IMR-90 (cell line): ENCODE results near the gene MARCKS. TPM values are rescaled to one million over a fixed set of nuclear protein-coding genes. Genes with fewer than 3 reads are reported as not detected.
A peak's percentile ranks its signal among the peaks of the same experiment; 100 is the strongest.

Experiments used
- ATAC-seq: fragments of 200-7000 bp; cut with Tn5 transposase; 2 replicates; pipeline ENCODE4 v1.9.1; 2020; ENCODE audit warnings: low read depth, mild to moderate bottlenecking, moderate library complexity
- BruUV-seq: library from RNA; stranded (reverse); fragments of 400-500 nt; replicated peaks from 2 replicates; lab custom pipeline; 2021; lab: Mats Ljungman, UMichigan
- CTCF ChIA-PET: fragments of 300-600 bp; formaldehyde crosslinking; extraction: SDS; loops from one replicate; lab custom pipeline; 2021; ENCODE audit warnings: antibody characterized with exemption; lab: Yijun Ruan, JAX
- POLR2A ChIA-PET: fragments of 300-600 bp; sonication (Branson Sonifier 250); formaldehyde crosslinking; loops from one replicate; lab custom pipeline; 2022; ENCODE audit warnings: antibody characterized with exemption; ENCODE audit not compliant: unreplicated experiment; lab: Charles Lee
- DNase-seq: peaks from one replicate; pipeline ENCODE4 v3.0.0; 2013
- H2AFZ ChIP-seq: replicated peaks from 2 replicates; pipeline ENCODE3; 2013; ENCODE audit warnings: low read length, mild to moderate bottlenecking; ENCODE audit not compliant: poor library complexity
- H2AK5ac ChIP-seq: 2 replicates; pipeline ENCODE4 v1.6.1; 2013; ENCODE audit warnings: low read depth, low read length, inconsistent platforms
- H2AK9ac ChIP-seq: replicated peaks from 2 replicates; pipeline ENCODE3; 2013; ENCODE audit warnings: mild to moderate bottlenecking, low read depth, low read length, moderate library complexity; ENCODE audit not compliant: poor library complexity
- H2BK120ac ChIP-seq: 2 replicates; pipeline ENCODE4 v1.6.1; 2013; ENCODE audit warnings: low read depth, low read length, inconsistent platforms
- H2BK15ac ChIP-seq: 3 replicates; pipeline ENCODE4 v1.6.1; 2013; ENCODE audit warnings: low read depth, low read length, inconsistent platforms
- H2BK20ac ChIP-seq: 2 replicates; pipeline ENCODE4 v1.6.1; 2013; ENCODE audit warnings: low read depth, mild to moderate bottlenecking, inconsistent platforms, low read length, moderate library complexity
- H2BK5ac ChIP-seq: 2 replicates; pipeline ENCODE4 v1.6.1; 2013; ENCODE audit warnings: mild to moderate bottlenecking, low read depth, low read length, inconsistent platforms; ENCODE audit not compliant: poor library complexity, severe bottlenecking
- H3K14ac ChIP-seq: replicated peaks from 2 replicates; pipeline ENCODE4 v1.6.1; 2013; ENCODE audit warnings: low read depth, low read length, inconsistent platforms
- H3K18ac ChIP-seq: 2 replicates; pipeline ENCODE4 v1.6.1; 2013; ENCODE audit warnings: low read depth, low read length, control low read depth
- H3K23ac ChIP-seq: 2 replicates; pipeline ENCODE4 v1.6.1; 2013; ENCODE audit warnings: low read depth, low read length, inconsistent platforms
- H3K27ac ChIP-seq: 2 replicates; pipeline ENCODE4 v1.5.1; 2013; ENCODE audit warnings: mild to moderate bottlenecking, control low read depth, low read length; ENCODE audit not compliant: insufficient read depth
- H3K27me3 ChIP-seq: 2 replicates; pipeline ENCODE4 v1.6.1; 2013; ENCODE audit warnings: low read length; ENCODE audit not compliant: control insufficient read depth, insufficient read depth
- H3K36me3 ChIP-seq: 2 replicates; pipeline ENCODE4 v1.6.1; 2013; ENCODE audit warnings: low read length, mixed read lengths; ENCODE audit not compliant: control insufficient read depth, insufficient read depth
- H3K4ac ChIP-seq: 2 replicates; pipeline ENCODE4 v1.6.1; 2013; ENCODE audit warnings: low read depth, low read length, inconsistent platforms
- H3K4me1 ChIP-seq: 2 replicates; pipeline ENCODE4 v1.6.1; 2013; ENCODE audit warnings: low read length, mixed read lengths; ENCODE audit not compliant: control insufficient read depth, insufficient read depth
- H3K4me2 ChIP-seq: 2 replicates; pipeline ENCODE4 v1.6.1; 2013; ENCODE audit warnings: low read depth, mild to moderate bottlenecking, control low read depth, low read length, moderate library complexity
- H3K4me3 ChIP-seq: 2 replicates; pipeline ENCODE4 v1.5.1; 2013; ENCODE audit warnings: low read depth, mild to moderate bottlenecking, control low read depth, low read length, moderate library complexity; ENCODE audit not compliant: insufficient read depth
- H3K56ac ChIP-seq: 2 replicates; pipeline ENCODE4 v1.6.1; 2013; ENCODE audit warnings: low read length, inconsistent platforms; ENCODE audit not compliant: insufficient read depth; ENCODE audit errors: extremely low read depth
- H3K79me1 ChIP-seq, 2 experiments: 2 replicates each; pipeline ENCODE4 v1.6.1; 2013; ENCODE audit warnings: low read length in 2 of 2, inconsistent platforms in 1 of 2, low read depth in 1 of 2
- H3K9ac ChIP-seq: 2 replicates; pipeline ENCODE4 v1.6.1; 2013; ENCODE audit warnings: low read depth, low read length, control low read depth
- H3K9me1 ChIP-seq: 2 replicates; pipeline ENCODE4 v1.6.1; 2013; ENCODE audit warnings: low read length, inconsistent platforms; ENCODE audit not compliant: insufficient read depth
- H3K9me3 ChIP-seq: 2 replicates; pipeline ENCODE4 v1.6.1; 2013; ENCODE audit warnings: low read length; ENCODE audit not compliant: control insufficient read depth, insufficient read depth
- H4K20me1 ChIP-seq: 2 replicates; pipeline ENCODE4 v1.6.1; 2013; ENCODE audit warnings: low read length, inconsistent platforms; ENCODE audit not compliant: insufficient read depth
- H4K5ac ChIP-seq: 2 replicates; pipeline ENCODE4 v1.6.1; 2013; ENCODE audit warnings: mild to moderate bottlenecking, low read depth, low read length, control low read depth
- H4K8ac ChIP-seq, 2 experiments: 2 replicates each; pipeline ENCODE4 v1.6.1; 2013; ENCODE audit warnings: low read depth in 2 of 2, low read length in 2 of 2, control low read depth in 1 of 2, inconsistent platforms in 1 of 2
- H4K91ac ChIP-seq: 2 replicates; pipeline ENCODE4 v1.6.1; 2013; ENCODE audit warnings: low read depth, low read length, inconsistent platforms; ENCODE audit not compliant: insufficient read depth
- CEBPB ChIP-seq: IDR thresholded peaks from 2 replicates; pipeline ENCODE4 v1.6.1; 2012; ENCODE audit warnings: low read depth, low read length, improper control_type of control experiment
- ELK1 ChIP-seq: fragments of 150-350 bp; IDR thresholded peaks from 2 replicates; pipeline ENCODE4 v1.6.1; 2016; ENCODE audit warnings: low read depth, mild to moderate bottlenecking, low read length, moderate library complexity, borderline replicate concordance
- FOS ChIP-seq: fragments of 150-350 bp; IDR thresholded peaks from 2 replicates; pipeline ENCODE4 v1.6.1; 2016; ENCODE audit warnings: low read depth, low read length
- NFE2L2 ChIP-seq: fragments of 150-350 bp; IDR thresholded peaks from 2 replicates; pipeline ENCODE4 v1.6.1; 2016; ENCODE audit warnings: low read depth, mild to moderate bottlenecking, low read length
- POLR2A ChIP-seq: IDR thresholded peaks from 2 replicates; pipeline ENCODE4 v1.6.1; 2012; ENCODE audit warnings: mild to moderate bottlenecking, low read depth, low read length
- RFX5 ChIP-seq: IDR thresholded peaks from 2 replicates; pipeline ENCODE4 v1.8.0; 2012; ENCODE audit warnings: low read depth, mild to moderate bottlenecking, low read length, moderate library complexity
- SMC3 ChIP-seq: fragments of 150-350 bp; IDR thresholded peaks from 2 replicates; pipeline ENCODE4 v1.6.1; 2016; ENCODE audit warnings: low read depth, mild to moderate bottlenecking, antibody characterized with exemption, low read length, moderate library complexity
- USF2 ChIP-seq: fragments of 150-350 bp; IDR thresholded peaks from 2 replicates; pipeline ENCODE4 v1.6.1; 2017; ENCODE audit warnings: mild to moderate bottlenecking, antibody characterized with exemption, low read length, low read depth
- WGBS, 2 experiments: methylation state at CpG; one replicate each; pipeline versions ENCODE4 v1.1.5 to v1.1.7; 2013; ENCODE audit warnings: missing lambda C conversion rate in 2 of 2; ENCODE audit not compliant: insufficient read length in 1 of 2; ENCODE audit errors: extremely low coverage in 2 of 2; 5-methylcytosine and 5-hydroxymethylcytosine counted together
- dilution Hi-C: fragments of 300-500 bp; cut with HindIII; formaldehyde crosslinking; loops from one replicate; pipeline ENCODE4 v1.14.3; 2018; ENCODE audit warnings: low sequenced_read_pairs; ENCODE audit not compliant: unreplicated experiment
- in situ Hi-C: fragments of 300-500 bp; cut with MboI; formaldehyde crosslinking; loops from 3 replicates; pipeline ENCODE4 v1.14.3; 2019; ENCODE audit warnings: low sequenced_read_pairs, inconsistent platforms, mixed read lengths
- intact Hi-C: fragments of 100-400 bp; cut with micrococcal nuclease; formaldehyde crosslinking; loops from 2 replicates; pipeline ENCODE4 v1.10.0; 2022
- polyA plus RNA-seq, 3 experiments: library from polyadenylated mRNA; depleted of rRNA; stranded (reverse); fragments of >200 nt; gene quantifications; 2 replicates each; pipeline ENCODE4 v1.2.3, GENCODE V29; 2012; ENCODE audit warnings: low replicate concordance in 1 of 3
- total RNA-seq: library from RNA; depleted of rRNA; stranded (reverse); fragments of >200 nt; gene quantifications from 2 replicates; pipeline ENCODE4 v1.2.3, GENCODE V29; 2012

The MARCKS gene
- total and polyA plus RNA-seq, 2 of the 4 experiments (the other 2 are of a cell fraction) = 34.5 to 40.7 TPM

GRCh38 chr6:113823916-113824315, 33.2 kb upstream of the MARCKS start:
- peak overlapping the region; percentile 49; the same call in 1 of the 2 replicates for H3K4me2 ChIP-seq
- CTCF ChIA-PET = no interaction called here
- dilution Hi-C loops = no loop called here

More at GRCh38 chr6:113823916-113824315, 33.2 kb upstream of the MARCKS start:
- H3K14ac ChIP-seq = peak overlapping the region; percentile 72; the same call in 1 of the 2 replicates
- no peak overlapping the region for H2AK5ac ChIP-seq
- no peak overlapping the region for H3K4me3 ChIP-seq
- H3K4ac ChIP-seq = no peak overlapping the region
- POLR2A ChIA-PET = no interaction called here
- H3K27ac ChIP-seq = peak overlapping the region; percentile 15; the same call in 1 of the 2 replicates
- no peak for ATAC-seq
- no peak overlapping the region for H4K91ac ChIP-seq
- H3K56ac ChIP-seq = no peak overlapping the region
- no peaks in the 10 kb centered on the region; the same call in 1 of the 2 replicates for H3K9me1 ChIP-seq
- no peak overlapping the region for H3K9ac ChIP-seq
- no peak overlapping the region for H2AFZ ChIP-seq
- intact Hi-C loops (no loop called here), in situ Hi-C loops (no loop called here)
- no peak overlapping the region for H4K8ac ChIP-seq
- H3K36me3 ChIP-seq = no peaks in the 10 kb centered on the region
- WGBS, 2 experiments = no CpG with 5 or more reads among the region's 3 CpGs
- H4K5ac ChIP-seq = no peak overlapping the region
- no peaks in the 10 kb centered on the region for H3K27me3 ChIP-seq
- H3K9me3 ChIP-seq = no peaks in the 10 kb centered on the region
- DNase-seq = no peak
- no peak overlapping the region for H2AK9ac ChIP-seq
- H2BK20ac ChIP-seq = no peak overlapping the region
- H4K20me1 ChIP-seq = no peaks in the 10 kb centered on the region
- H3K4me1 ChIP-seq = peaks cover 6% of the 10 kb centered on the region
- no peak overlapping the region for H3K18ac ChIP-seq
- H2BK5ac ChIP-seq = no peak overlapping the region
- BruUV-seq = no TSS peak
- H2BK15ac ChIP-seq = no peak overlapping the region
- no peaks in the 10 kb centered on the region for H3K79me1 ChIP-seq
- no peak overlapping the region for H3K23ac ChIP-seq
- TF ChIP-seq SMC3 (no peak), NFE2L2 (no peak), RFX5 (no peak), USF2 (no peak), POLR2A (no peak), CEBPB (no peak), FOS (no peak), ELK1 (no peak)
- no peak overlapping the region for H2BK120ac ChIP-seq
